GM11168 (cell line): ENCODE measurements around the gene WDR17.

Experiments
- in situ Hi-C: fragments of 300-500 bp; cut with MboI; formaldehyde crosslinking; loops from one replicate; pipeline ENCODE4 v1.12.0; 2022; ENCODE audit warnings: low sequenced_read_pairs; ENCODE audit not compliant: unreplicated experiment

WDR17 gene

DNA sequence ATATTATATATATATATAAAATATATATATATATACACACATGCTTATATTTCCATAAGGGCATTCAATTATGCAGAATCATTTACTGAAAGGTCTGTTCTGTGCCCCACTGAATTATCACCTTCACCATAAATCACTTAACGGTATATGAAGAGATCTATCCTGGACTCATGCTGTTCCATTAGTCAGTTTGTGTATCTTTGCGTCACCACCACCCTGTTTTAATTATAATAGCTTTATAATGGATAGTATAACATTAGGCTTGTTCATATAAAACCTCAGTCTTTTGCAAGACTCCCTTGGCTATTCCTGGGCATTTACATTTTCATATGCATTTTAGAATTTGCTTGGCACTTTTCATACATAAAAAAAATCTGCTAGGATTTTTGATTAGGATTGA lies 19.1 kb downstream of the WDR17 start:
- in situ Hi-C loops = no loop called here

DNA sequence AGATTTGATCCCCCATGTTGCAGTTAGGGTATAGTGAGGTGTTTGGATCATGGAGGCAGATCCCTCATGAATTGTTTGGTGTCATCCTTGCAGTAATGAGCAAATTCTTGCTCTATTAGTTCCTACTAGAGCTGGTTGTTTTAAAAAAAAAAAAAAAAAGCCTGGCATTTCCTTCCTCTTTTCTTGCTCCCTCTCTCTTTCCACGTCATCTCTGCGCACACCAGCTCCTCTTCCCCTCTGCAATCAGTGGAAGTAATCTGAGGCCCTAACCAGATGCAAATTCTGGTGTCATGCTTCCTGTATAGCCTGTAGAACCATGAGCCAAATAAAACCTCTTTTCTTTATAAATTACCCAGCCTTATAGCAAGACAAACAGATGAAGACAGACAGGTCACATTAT lies 24.5 kb downstream of the WDR17 start:
- in situ Hi-C loops = no loop called here

DNA sequence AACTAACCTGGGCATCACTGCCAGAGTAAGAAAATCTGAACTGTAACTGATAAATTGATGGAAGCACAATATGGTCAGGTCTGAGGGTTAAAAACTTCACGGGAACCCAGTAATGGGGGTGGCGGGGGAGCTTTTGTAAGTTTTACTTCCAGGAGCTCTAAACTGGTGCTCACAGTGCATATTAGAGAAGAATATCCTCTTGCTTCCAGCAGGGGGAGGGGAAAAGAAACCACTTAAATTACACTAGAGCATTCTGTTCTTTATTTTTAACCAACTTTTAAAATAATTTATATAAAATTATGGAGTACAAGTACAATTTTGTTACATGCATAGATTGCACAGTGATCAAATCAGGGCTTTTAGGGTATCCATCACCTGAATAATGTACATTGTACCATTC lies 33.7 kb downstream of the WDR17 start:
- in situ Hi-C loops = no loop called here

DNA sequence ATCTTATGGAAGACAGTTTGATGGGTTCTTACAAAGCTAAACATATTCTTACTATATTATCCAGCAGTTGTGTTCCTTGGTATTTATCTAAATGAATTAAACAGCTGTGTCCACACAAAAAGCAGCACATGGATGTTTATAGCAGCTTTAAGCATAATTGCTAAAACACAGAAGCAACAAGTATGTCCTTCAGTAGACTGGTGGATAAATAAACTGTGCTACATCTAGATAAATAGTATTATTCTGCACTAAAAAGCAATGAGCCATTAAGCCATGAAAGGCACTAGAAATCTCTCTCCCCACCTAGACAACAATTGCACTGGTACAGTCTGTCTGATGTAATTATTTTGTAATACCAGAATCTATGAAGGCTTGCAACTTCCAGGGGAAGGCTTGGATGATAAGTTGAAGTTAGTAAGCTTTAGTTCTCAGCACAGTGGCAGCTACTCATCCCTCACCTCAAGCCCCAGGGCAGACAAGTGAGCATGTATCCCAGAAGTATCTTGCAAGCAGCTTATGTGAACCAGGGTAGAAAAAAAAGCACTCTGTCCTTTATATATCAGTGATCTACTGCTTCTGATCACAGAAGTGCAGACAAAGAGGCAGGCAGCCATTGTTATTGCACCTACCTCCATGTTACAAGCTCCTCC lies 36.9 kb downstream of the WDR17 start:
- in situ Hi-C loops = no loop called here

DNA sequence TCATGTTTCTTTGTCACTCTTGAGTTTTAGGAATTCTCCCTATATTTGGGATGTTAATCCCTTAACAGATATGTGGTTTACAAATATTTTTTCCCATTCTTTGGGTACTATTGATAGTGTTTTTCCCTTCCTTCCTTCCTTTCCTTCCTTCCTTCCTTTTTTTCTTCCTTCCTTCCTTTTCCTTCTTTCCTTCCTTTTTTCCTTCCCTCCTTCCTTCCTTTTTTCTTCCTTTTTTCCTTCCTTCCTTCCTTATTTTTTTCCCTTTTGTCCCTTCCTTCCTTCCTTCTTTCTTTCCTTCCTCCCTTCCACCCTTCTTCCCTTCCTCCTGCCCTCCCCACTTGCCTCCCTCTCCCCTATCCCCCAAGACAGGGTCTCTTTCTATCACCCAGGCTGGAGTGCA lies 42.1 kb downstream of the WDR17 start:
- in situ Hi-C loops = no loop called here

DNA sequence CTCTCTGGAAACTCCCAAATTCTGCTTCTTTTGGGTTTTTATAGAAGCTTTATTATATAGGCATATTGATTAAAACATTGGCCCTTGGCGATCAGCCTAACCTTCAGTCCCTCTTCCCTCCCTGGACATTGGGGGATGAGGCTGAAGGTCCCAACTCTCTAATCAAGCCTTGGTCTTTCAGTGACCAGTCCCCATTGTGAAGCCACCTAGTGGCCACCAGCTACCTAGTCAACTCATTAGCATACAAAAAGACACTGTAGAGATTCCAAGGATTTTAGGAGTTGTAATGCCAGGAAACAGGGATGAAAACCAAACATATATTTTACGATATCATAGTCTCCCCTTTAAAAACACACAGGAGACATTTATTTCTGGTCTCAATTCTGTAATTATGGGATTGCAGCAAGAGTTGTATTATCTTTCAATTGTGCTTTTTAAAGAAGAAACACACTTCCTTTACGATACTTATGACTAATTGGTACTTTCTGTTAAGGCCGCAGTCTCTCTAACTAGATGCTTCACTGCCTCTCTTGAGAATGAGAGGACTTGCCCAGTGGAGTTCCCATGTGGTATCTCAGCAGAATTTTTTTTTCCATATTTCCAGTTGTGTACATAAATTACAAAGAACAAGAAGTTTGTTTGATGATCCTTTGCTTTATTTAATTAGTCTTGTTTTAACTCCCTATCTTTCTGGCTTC lies 58.2 kb downstream of the WDR17 start:
- in situ Hi-C loops = no loop called here

DNA sequence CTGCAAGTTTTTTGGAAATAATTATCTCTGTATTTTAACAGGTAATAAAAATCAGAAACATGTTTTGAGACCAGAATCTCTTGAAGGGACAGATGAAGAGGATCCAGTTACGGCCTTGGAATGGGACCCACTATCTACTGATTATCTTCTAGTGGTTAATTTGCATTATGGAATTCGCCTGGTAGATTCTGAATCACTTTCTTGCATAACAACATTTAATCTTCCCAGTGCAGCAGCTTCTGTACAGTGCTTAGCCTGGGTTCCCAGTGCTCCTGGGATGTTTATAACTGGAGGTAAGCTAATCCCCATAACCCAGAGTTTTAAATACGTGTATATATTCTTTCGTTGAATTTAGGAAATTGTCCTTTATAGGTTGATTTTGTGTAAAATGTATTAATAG lies 59.4 kb downstream of the WDR17 start:
- in situ Hi-C loops = no loop called here

DNA sequence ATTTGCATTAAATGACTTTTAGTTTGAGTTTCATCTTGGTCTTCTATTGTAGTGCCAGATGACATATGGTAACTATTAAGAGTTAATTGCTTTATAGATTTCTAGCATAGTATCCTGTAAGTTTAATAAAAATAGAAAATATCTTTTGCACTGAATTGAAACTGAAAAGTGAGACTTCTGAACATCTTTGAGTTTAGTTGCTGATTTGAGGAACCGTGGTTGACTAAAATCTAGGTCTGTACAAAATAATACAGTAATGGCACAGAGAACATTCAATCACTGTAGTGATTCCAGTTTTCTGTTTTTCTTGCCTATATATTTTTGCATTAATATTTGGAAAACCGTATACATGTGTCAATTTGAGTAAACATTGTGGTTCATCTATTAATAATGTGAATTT lies 69.0 kb downstream of the WDR17 start:
- in situ Hi-C loops = no loop called here

DNA sequence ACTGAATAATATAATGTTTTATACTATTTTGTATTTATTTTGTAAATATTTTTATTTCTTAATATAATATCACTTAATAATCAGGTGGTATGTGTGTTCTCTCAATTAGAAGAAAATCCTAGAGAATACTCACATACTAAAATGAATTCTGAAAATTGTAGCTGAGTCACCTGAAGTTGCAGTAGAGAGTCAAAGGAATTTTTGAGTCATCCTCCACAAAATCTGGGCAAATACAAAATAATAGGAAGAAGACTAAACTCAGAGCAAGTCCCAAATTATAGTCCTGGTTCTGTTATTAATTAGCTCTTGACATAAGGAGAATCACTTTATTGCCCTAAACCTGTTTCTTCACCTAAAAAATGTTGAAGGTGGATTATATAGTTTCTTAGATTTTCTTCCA lies 72.0 kb downstream of the WDR17 start:
- in situ Hi-C loops = no loop called here

DNA sequence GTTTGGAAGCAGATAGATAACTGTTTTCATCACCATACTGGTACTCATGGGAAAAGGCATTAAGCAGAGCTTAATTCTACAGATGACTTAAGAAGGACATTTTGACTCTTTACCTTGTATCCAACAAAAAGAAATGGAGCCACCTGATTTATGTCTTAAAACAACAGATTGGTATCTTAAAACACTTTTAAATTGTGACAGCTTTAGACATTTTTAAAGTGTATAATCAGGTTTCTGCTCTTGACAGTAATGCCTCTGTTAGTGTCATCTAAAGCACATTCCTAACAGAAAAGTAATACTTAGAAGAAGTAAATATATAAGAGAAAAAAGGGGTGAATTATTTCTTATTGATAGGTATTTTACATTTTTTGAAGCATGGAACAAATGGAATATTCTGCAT lies 73.9 kb downstream of the WDR17 start:
- in situ Hi-C loops = no loop called here

DNA sequence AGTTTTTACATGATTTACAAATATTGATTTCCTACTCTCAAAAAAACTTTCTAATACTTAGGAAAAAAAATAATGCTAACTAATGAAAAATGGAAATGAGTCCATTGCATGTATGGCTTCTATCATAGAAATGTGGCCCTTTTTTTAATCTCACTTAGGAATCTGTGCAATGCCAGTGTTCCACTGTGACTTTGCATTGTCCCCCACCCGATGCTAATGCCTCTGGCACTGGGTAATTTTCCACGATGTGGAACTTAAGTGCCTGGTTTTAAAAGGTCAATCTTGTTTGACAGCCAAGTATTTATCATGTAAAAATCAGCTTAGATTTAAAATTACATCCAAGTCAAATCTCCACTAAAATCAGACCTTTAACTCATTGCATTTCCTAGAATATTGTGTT lies 76.6 kb downstream of the WDR17 start:
- in situ Hi-C loops = no loop called here

DNA sequence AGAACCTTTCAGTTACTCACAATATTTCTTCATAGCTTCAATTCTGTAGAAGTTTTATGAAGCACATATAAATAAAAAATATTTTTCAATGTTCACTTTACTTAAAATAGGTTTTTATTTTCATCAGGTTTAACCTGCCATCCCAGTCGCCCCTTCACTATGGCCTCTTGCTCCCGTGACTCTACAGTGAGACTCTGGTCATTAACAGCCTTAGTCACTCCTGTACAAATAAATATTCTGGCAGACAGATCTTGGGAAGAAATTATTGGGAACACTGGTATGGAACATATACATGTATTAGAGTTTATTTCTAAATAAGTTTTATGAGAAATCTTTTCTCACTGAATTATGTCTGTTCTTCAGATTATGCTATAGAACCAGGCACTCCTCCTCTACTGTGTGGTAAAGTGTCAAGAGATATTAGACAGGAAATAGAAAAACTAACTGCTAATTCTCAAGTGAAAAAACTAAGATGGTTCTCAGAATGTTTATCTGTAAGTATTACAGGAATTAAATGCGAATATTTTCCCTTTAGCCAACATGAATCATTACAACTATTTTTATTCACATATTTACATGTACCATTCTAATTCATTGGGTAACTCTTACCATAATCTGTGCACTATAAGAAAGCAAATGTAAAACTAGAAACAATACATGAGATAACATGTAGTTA lies 84.2 kb downstream of the WDR17 start:
- in situ Hi-C loops = loop anchor here (25.0 kb wide), 1 partner anchor 187 kb away; no protein-coding TSS in a partner anchor

DNA sequence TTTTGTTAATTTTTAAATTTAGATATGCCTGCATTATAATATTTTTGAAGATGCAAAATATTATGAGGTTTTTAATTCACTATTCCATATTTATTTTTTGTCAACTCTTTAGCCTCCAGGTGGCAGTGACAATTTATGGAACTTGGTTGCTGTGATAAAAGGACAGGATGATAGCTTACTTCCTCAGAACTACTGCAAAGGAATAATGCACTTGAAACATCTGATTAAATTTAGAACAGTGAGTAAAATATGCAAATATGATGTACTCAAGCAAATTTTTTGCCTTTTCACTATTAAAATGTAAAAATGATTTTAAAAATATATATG lies 84.7 kb downstream of the WDR17 start:
- in situ Hi-C loops = loop anchor here (25.0 kb wide), 1 partner anchor 187 kb away; no protein-coding TSS in a partner anchor

DNA sequence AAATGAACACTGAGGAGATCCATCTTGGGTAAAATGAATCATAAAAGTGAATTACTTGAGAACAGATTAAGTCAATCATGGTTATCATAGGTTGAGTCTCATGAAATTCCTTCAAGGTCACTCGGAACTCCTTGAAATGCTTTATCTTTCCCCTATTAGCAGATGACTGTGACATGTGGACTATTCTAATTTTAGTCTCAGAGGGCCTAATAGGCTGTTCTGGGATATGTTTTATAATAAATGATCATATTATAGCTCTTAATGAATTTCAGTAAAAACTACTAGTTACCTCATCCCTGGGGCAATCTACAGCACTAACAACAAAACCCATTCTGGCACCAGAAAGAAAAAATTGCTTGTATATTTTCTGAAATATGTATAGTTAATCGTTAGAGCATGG lies 85.1 kb downstream of the WDR17 start:
- in situ Hi-C loops = loop anchor here (25.0 kb wide), 1 partner anchor 187 kb away; no protein-coding TSS in a partner anchor

DNA sequence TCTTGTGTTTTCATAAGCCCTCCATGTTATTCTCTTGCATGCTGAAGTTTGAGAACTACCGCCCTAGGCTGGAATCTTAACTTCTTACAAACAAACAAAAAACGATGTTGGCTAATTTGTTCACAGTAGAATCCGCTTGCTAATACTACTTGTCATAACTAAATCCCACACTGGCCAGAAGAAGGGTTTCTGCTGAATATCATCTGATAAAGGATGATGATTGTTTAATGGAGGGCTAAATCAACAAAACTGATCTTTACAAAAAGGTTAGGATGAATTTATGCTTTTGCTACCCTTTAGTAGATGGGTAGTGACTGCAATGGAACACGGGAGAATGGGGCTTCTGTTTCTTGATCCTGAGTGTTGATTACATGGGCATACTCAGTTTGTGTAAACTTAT lies 87.5 kb downstream of the WDR17 start:
- in situ Hi-C loops = loop anchor here (25.0 kb wide), 1 partner anchor 184 kb away; no protein-coding TSS in a partner anchor

DNA sequence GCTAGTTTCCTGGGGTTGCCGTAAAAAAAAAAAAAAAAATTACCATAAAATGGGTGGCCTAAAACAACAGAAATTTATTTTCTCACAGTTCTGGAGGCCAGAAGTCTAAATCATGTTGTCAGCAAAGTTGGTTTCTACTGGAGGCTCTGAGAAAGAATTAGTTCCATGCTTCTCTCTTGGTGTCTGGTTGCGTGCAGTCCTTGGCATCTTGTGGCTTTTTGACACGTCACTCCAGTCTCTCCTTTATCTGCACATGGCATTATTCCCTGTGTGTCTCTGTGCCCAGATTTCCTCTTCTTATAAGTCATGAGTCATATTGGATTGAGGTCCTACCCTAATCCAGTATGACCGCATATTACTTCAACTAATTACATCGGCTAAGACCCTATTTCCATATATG lies 91.0 kb downstream of the WDR17 start:
- in situ Hi-C loops = loop anchor here (25.0 kb wide), 1 partner anchor 181 kb away; no protein-coding TSS in a partner anchor

DNA sequence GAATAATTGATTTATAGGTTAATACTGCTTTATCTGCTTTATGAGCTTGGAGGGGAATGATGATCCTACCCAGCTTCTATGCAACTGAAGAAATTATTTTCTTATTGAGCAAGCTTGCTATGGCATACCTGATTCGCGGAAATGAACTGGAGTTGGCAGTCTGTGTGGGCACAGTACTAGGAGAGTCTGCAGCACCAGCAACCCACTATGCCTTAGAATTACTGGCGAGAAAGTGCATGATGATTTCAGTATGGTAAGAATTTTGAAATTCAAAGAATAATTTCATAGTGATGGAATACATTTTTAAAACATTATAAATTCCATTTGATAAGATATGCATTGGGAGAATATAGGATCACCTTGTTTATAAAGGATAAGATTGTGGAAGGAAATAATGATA lies 97.4 kb downstream of the WDR17 start:
- in situ Hi-C loops = loop anchor here (25.0 kb wide), 1 partner anchor 174 kb away; no protein-coding TSS in a partner anchor

DNA sequence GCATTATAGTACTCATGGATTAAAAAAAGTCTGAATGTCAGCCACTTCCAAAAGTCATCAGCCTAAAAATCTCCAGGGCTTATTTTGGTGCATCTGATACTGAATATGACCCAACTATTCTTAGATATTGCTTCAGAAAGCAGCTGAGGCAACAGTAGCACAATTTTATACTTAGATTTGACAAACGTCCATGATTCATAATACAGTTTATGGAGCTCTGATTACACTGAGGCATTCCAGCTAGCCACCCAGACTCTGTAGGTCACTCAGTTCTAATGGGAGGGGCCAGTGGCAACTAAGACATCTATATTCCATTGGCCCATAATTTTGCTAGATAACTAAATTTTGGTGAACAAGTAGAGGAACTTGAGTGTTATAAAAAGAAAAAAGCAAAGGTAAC lies 119.4 kb downstream of the WDR17 start:
- in situ Hi-C loops = no loop called here

DNA sequence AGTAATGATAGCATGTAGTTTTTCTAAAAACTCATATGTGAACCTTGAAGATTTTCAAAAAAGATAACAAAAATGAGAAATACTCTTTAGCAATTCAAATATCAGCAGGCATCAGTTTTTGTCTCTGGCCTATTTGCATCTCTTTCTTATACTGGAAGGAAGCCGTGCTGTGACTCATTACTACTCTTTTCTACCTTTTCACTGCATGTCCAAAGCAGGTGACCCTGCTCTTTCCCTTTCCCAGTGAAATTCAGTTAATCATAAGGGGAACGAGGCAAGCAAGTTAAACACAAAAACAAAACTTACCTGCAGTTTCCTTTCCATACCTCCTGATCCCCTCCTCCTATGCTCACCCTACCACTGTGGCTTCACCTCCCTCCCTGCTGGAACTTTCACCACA lies 120.4 kb downstream of the WDR17 start:
- in situ Hi-C loops = no loop called here

DNA sequence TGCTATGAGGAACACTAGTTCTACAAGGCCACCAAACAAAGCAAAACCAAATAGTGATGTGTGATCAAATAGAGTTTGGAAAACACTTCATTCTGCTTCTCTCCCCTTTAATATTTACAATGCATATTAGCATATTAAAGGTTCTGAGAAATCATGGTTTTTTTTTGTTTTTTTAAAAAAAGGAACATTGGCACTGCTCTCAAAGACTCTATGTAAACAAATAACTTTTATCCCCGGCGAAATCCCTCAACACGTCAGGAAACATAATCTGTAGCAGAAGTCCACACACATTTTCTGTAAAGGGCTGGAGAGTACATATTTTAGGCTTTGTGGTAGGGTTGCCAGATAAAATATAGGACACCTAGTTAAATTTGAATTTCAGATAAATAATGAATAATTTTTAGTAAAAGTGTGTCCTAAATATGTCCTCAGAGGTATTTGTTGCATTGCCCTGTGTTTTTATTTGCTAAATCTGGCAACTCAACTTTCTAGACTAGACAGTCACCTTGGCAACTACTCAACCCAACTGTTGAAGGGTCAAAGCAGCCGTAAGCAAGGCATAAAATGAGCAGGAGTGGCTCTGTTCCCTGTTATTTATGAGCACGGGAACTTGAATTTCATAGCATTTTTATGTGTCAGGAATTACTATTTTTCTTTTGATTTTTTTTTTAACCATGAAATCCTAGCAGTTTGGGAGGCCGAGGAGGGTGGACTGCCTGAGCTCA lies 121.2 kb downstream of the WDR17 start:
- in situ Hi-C loops = no loop called here

DNA sequence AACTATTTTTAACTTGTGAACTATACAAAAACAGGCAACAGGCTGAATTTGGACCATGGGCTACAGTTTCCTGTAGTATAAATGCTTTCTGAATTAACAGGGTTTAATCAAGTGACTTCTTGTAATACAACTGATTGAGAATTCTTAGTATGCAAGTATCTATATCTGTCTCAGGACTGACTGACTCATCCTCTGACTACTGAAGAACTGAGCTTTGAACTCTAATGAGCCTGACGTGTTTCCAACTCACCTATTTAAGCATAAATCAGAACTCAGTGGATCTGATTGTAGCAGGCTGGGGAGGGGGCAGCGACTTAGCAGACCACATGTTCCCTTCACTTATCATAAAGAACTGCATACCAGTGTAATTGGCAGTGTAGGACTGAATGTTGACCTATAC lies 122.0 kb downstream of the WDR17 start:
- in situ Hi-C loops = no loop called here
